Panc1 (cell line): ENCODE measurements around the gene GDF11.

ENCODE experiments used
- POLR2AphosphoS5 ChIP-seq: IDR thresholded peaks from 2 replicates; pipeline ENCODE4 v1.6.1; 2012; ENCODE audit warnings: mild to moderate bottlenecking, low read depth, low read length, moderate library complexity
- TCF7L2 ChIP-seq: IDR thresholded peaks from 2 replicates; pipeline ENCODE4 v1.6.1; 2011; ENCODE audit warnings: mild to moderate bottlenecking, low read depth, low read length, inconsistent platforms
- TF ChIP-seq, protein P1 (sequence below): fragments of 450-650 bp; IDR thresholded peaks from 2 replicates; pipeline ENCODE4 v1.5.1; 2017; ENCODE audit warnings: mild to moderate bottlenecking

DNA sequence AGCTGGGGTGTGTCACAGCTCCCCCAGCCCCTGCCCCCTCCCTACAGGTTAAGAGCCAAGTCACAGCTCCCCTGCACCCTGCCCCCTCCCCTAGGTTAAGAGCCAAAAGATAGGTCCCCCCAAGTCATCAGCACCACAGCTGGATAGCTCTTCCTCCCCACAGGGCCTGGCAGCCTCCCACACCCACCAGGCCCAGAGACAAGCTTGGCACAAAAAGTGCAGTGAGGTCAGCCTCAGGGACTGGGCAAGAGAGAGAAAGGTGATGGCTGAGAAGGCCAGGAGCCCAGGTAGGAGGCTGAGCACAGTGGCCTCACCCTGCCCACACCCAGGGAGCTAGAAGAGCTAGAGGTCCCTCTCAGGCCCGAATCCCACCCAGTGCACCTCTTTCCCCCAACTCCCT, 44.0 kb upstream of the GDF11 start:
- TF ChIP-seq, protein P1, sequence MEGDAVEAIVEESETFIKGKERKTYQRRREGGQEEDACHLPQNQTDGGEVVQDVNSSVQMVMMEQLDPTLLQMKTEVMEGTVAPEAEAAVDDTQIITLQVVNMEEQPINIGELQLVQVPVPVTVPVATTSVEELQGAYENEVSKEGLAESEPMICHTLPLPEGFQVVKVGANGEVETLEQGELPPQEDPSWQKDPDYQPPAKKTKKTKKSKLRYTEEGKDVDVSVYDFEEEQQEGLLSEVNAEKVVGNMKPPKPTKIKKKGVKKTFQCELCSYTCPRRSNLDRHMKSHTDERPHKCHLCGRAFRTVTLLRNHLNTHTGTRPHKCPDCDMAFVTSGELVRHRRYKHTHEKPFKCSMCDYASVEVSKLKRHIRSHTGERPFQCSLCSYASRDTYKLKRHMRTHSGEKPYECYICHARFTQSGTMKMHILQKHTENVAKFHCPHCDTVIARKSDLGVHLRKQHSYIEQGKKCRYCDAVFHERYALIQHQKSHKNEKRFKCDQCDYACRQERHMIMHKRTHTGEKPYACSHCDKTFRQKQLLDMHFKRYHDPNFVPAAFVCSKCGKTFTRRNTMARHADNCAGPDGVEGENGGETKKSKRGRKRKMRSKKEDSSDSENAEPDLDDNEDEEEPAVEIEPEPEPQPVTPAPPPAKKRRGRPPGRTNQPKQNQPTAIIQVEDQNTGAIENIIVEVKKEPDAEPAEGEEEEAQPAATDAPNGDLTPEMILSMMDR = no peak
- no peak for TF ChIP-seq POLR2AphosphoS5
- no peak for TF ChIP-seq TCF7L2
